SU-DHL-6 (cell line): ENCODE data around the gene DUSP12.
"Not testable (repeated sequence)": the region's sequence is repeated elsewhere in the genome, so short reads cannot be mapped to it uniquely, and the experiment has no call there.

Experiments
- H2AFZ ChIP-seq: fragments of 200-600 bp; sonication (generic); 2 replicates; pipeline ENCODE4 v1.6.1; 2014; ENCODE audit warnings: low read depth, mild to moderate bottlenecking, moderate library complexity, mixed read lengths, antibody characterized with exemption, low read length; ENCODE audit not compliant: severe bottlenecking
- H3F3A ChIP-seq: fragments of 200-600 bp; shearing (Covaris generic); 2 replicates; pipeline ENCODE4 v1.6.0; 2016; ENCODE audit warnings: antibody characterized with exemption, mild to moderate bottlenecking; ENCODE audit not compliant: insufficient read depth
- H3K27ac ChIP-seq: fragments of 200-600 bp; sonication (generic); 2 replicates; pipeline ENCODE4 v1.5.1; 2016; ENCODE audit warnings: low read depth, mild to moderate bottlenecking, low read length, moderate library complexity, mixed read lengths
- H3K27me3 ChIP-seq: fragments of 200-600 bp; sonication (generic), shearing (Covaris generic); 2 replicates; pipeline ENCODE4 v1.6.0; 2014; ENCODE audit warnings: mild to moderate bottlenecking, low read length
- H3K36me3 ChIP-seq: fragments of 200-600 bp; sonication (generic); 2 replicates; pipeline ENCODE4 v1.6.1; 2014; ENCODE audit warnings: mild to moderate bottlenecking, low read length, mixed read lengths
- H3K4me2 ChIP-seq: fragments of 300-600, 200-600 bp; shearing (Covaris generic), sonication (generic); 2 replicates; pipeline ENCODE4 v1.6.0; 2014; ENCODE audit warnings: low read length, low read depth, mild to moderate bottlenecking; ENCODE audit not compliant: poor library complexity, severe bottlenecking
- H3K4me3 ChIP-seq: fragments of 200-600 bp; sonication (generic); 2 replicates; pipeline ENCODE4 v1.5.1; 2014; ENCODE audit warnings: antibody characterized with exemption, low read length, mild to moderate bottlenecking, mixed read lengths; ENCODE audit not compliant: insufficient read depth, poor library complexity, severe bottlenecking
- H3K79me2 ChIP-seq: fragments of 200-600 bp; sonication (generic); 2 replicates; pipeline ENCODE4 v1.6.1; 2014; ENCODE audit warnings: mild to moderate bottlenecking, low read length, moderate library complexity; ENCODE audit not compliant: insufficient read depth
- H3K9ac ChIP-seq: fragments of 200-600 bp; sonication (generic); 2 replicates; pipeline ENCODE4 v1.7.0; 2014; ENCODE audit warnings: mild to moderate bottlenecking, low read length
- H3K9me2 ChIP-seq: fragments of 200-600 bp; sonication (generic); replicated peaks from 2 replicates; pipeline ENCODE4 v1.6.1; 2014; ENCODE audit warnings: low read length; ENCODE audit not compliant: insufficient read depth
- H3K9me3 ChIP-seq: fragments of 200-600 bp; sonication (generic); 2 replicates; pipeline ENCODE4 v1.6.1; 2014; ENCODE audit warnings: low read length, mixed read lengths; ENCODE audit not compliant: insufficient read depth
- H4K20me1 ChIP-seq: fragments of 200-600 bp; sonication (generic); 2 replicates; pipeline ENCODE4 v1.6.1; 2014; ENCODE audit warnings: low read depth, mild to moderate bottlenecking, antibody characterized with exemption, low read length, moderate library complexity, mixed read lengths
- CTCF ChIP-seq: fragments of 200-600 bp; sonication (generic); IDR thresholded peaks from one replicate; pipeline ENCODE4 v1.5.1; 2017; ENCODE audit warnings: antibody characterized with exemption, mild to moderate bottlenecking, low read length, moderate library complexity; ENCODE audit not compliant: insufficient read depth, poor library complexity, severe bottlenecking
- EZH2phosphoT487 ChIP-seq: fragments of 200-600 bp; sonication (generic), shearing (Covaris generic); conservative IDR thresholded peaks from 2 replicates; pipeline ENCODE4 v1.6.1; 2018; ENCODE audit warnings: mild to moderate bottlenecking, antibody characterized with exemption, low read length, moderate library complexity, mixed read lengths

Gene DUSP12

GRCh38 chr1:161721738-161722343, 27.7 kb upstream of the DUSP12 start:
- Histone ChIP-seq H3K79me2 (no peaks in the 10 kb centered on the region), H3K27me3 (no peaks in the 10 kb centered on the region), H3K27ac (no peak overlapping the region), H3K36me3 (no peaks in the 10 kb centered on the region), H3K9me3 (no peaks in the 10 kb centered on the region), H3F3A (peaks cover 12% of the 10 kb centered on the region; the same call in 1 of the 2 replicates), H3K4me2 (no peak overlapping the region), H2AFZ (no peak overlapping the region), H3K9me2 (no peaks in the 10 kb centered on the region), H4K20me1 (no peaks in the 10 kb centered on the region), H3K9ac (no peak overlapping the region), H3K4me3 (no peak overlapping the region)
- no peak for TF ChIP-seq EZH2phosphoT487
- no peak for TF ChIP-seq CTCF

GRCh38 chr1:161722406-161722805, 27.2 kb upstream of the DUSP12 start:
- Histone ChIP-seq H3K9me2 (no peaks in the 10 kb centered on the region), H3K4me3 (no peak overlapping the region), H3K27ac (no peak overlapping the region), H3K9ac (no peak overlapping the region), H3K36me3 (no peaks in the 10 kb centered on the region), H3K79me2 (no peaks in the 10 kb centered on the region), H2AFZ (no peak overlapping the region), H3F3A (peaks cover 15% of the 10 kb centered on the region), H3K27me3 (no peaks in the 10 kb centered on the region), H3K4me2 (no peak overlapping the region), H3K9me3 (no peaks in the 10 kb centered on the region), H4K20me1 (no peaks in the 10 kb centered on the region)
- no peak for TF ChIP-seq EZH2phosphoT487
- no peak for TF ChIP-seq CTCF

GRCh38 chr1:161723459-161724141, 26.0 kb upstream of the DUSP12 start:
- Histone ChIP-seq H4K20me1 (no peaks in the 10 kb centered on the region), H3K4me2 (no peak overlapping the region), H3K27ac (no peak overlapping the region), H3K9me2 (no peaks in the 10 kb centered on the region), H3K9ac (no peak overlapping the region), H3F3A (peaks cover 22% of the 10 kb centered on the region), H3K36me3 (no peaks in the 10 kb centered on the region), H3K9me3 (no peaks in the 10 kb centered on the region), H2AFZ (no peak overlapping the region), H3K4me3 (no peak overlapping the region), H3K79me2 (no peaks in the 10 kb centered on the region), H3K27me3 (no peaks in the 10 kb centered on the region)
- TF ChIP-seq CTCF (no peak), EZH2phosphoT487 (no peak)

- H3K9me3 ChIP-seq, H3K79me2 ChIP-seq, H3K9me2 ChIP-seq, H3K36me3 ChIP-seq, H4K20me1 ChIP-seq, H3K27ac ChIP-seq, H3K27me3 ChIP-seq: not testable (repeated sequence)
- Histone ChIP-seq H2AFZ (peak overlapping the region; percentile 54), H3K9ac (peak overlapping the region; percentile 88), H3K4me3 (peak overlapping the region; percentile 72), H3F3A (peaks cover 18% of the 10 kb centered on the region), H3K4me2 (peak overlapping the region; percentile 78)
Measured at GRCh38 chr1:161725258-161725907, 24.2 kb upstream of the DUSP12 start.
